CD14-positive monocyte (primary cell): Measurements from ENCODE around the gene ZEB2. TPM values are rescaled to one million over a fixed set of nuclear protein-coding genes. Genes with fewer than 3 reads are reported as not detected.

Experiments used
- DNase-seq, 3 donors: peaks; one replicate each; pipeline ENCODE4 v3.0.0-alpha.2; 2011 to 2022
- H2AFZ ChIP-seq: 2 replicates; pipeline ENCODE4 v1.6.0; 2012; ENCODE audit warnings: mild to moderate bottlenecking, low read depth, low read length, inconsistent platforms; ENCODE audit not compliant: insufficient read depth, poor library complexity, severe bottlenecking
- H3K27ac ChIP-seq, 2 donors: 1 replicate in 1 of 2; 2 replicates in 1 of 2; pipeline ENCODE4 v1.5.1; 2012 to 2013; ENCODE audit warnings: low read length in 2 of 2, control low read depth in 1 of 2, inconsistent platforms in 1 of 2, low read depth in 1 of 2, mild to moderate bottlenecking in 1 of 2
- H3K27me3 ChIP-seq, 2 donors: one replicate each; pipeline versions ENCODE4 v1.6.0 to v1.6.1; 2011 to 2013; ENCODE audit warnings: low read length in 2 of 2; ENCODE audit not compliant: control insufficient read depth in 2 of 2, insufficient read depth in 2 of 2
- H3K36me3 ChIP-seq, 2 donors: replicated peaks in 1 of 2; 1 replicate in 1 of 2; 2 replicates in 1 of 2; pipeline versions ENCODE4 v1.5.1 to v1.6.1; 2012 to 2013; ENCODE audit warnings: low read length in 2 of 2, control low read depth in 1 of 2, inconsistent platforms in 1 of 2, mild to moderate bottlenecking in 1 of 2; ENCODE audit not compliant: insufficient read depth in 2 of 2, control insufficient read depth in 1 of 2
- H3K4me1 ChIP-seq, 2 donors: 1 replicate in 1 of 2; 2 replicates in 1 of 2; pipeline versions ENCODE4 v1.5.1 to v1.6.1; 2012 to 2013; ENCODE audit warnings: low read length in 2 of 2, control low read depth in 1 of 2, inconsistent platforms in 1 of 2, mild to moderate bottlenecking in 1 of 2, moderate library complexity in 1 of 2; ENCODE audit not compliant: insufficient read depth in 2 of 2, control insufficient read depth in 1 of 2
- H3K4me2 ChIP-seq: replicated peaks from 2 replicates; pipeline ENCODE3; 2012; ENCODE audit warnings: low read length, moderate library complexity, mild to moderate bottlenecking; ENCODE audit not compliant: poor library complexity, severe bottlenecking; ENCODE audit errors: extremely low read depth
- H3K4me3 ChIP-seq, 3 experiments: fragments of 200-600 bp in 1 of 3; sonication (generic) in 1 of 3; replicated peaks in 1 of 3; 1 replicate in 2 of 3; 2 replicates in 1 of 3; pipeline ENCODE4 v1.5.1; 2011 to 2013; ENCODE audit warnings: low read length in 3 of 3, mild to moderate bottlenecking in 3 of 3, control low read depth in 2 of 3, low read depth in 2 of 3, inconsistent platforms in 1 of 3, moderate library complexity in 1 of 3
- H3K79me2 ChIP-seq: 2 replicates; pipeline ENCODE4 v1.6.0; 2012; ENCODE audit warnings: mild to moderate bottlenecking, control low read depth, inconsistent platforms, low read length, moderate library complexity; ENCODE audit not compliant: insufficient read depth
- H3K9ac ChIP-seq: 2 replicates; pipeline ENCODE4 v1.6.0; 2017; ENCODE audit warnings: low read length, mild to moderate bottlenecking; ENCODE audit not compliant: insufficient read depth, poor library complexity, severe bottlenecking
- H3K9me3 ChIP-seq, 2 donors: replicated peaks in 1 of 2; 1 replicate in 1 of 2; 2 replicates in 1 of 2; pipeline versions ENCODE4 v1.5.1 to v1.6.1; 2012 to 2013; ENCODE audit warnings: low read length in 2 of 2, control low read depth in 1 of 2; ENCODE audit not compliant: control insufficient read depth in 1 of 2, insufficient read depth in 1 of 2
- H4K20me1 ChIP-seq: 2 replicates; pipeline ENCODE4 v1.6.0; 2012; ENCODE audit warnings: mild to moderate bottlenecking, low read length, control low read depth, moderate library complexity; ENCODE audit not compliant: insufficient read depth
- H3K27ac Mint-ChIP-seq, 7 donors: one replicate each; pipeline ENCODE4 v1.8.0; 2020; ENCODE audit warnings: mild to moderate bottlenecking in 7 of 7, mixed read lengths in 7 of 7, moderate library complexity in 6 of 7, inconsistent platforms in 2 of 7
- H3K27me3 Mint-ChIP-seq, 3 donors: one replicate each; pipeline ENCODE4 v1.8.0; 2021 to 2022; ENCODE audit warnings: low read depth in 3 of 3, mild to moderate bottlenecking in 3 of 3, mixed read lengths in 3 of 3, moderate library complexity in 3 of 3, inconsistent platforms in 1 of 3
- H3K36me3 Mint-ChIP-seq, 2 donors: one replicate each; pipeline ENCODE4 v1.8.0; 2020; ENCODE audit warnings: mixed read lengths in 2 of 2, inconsistent platforms in 1 of 2, mild to moderate bottlenecking in 1 of 2
- H3K4me1 Mint-ChIP-seq: one replicate; pipeline ENCODE4 v1.8.0; 2020; ENCODE audit warnings: mild to moderate bottlenecking, mixed read lengths
- H3K4me3 Mint-ChIP-seq, 2 donors: one replicate each; pipeline ENCODE4 v1.8.0; 2020; ENCODE audit warnings: mild to moderate bottlenecking in 2 of 2, mixed read lengths in 2 of 2, moderate library complexity in 1 of 2
- H3K9me3 Mint-ChIP-seq, 7 donors: one replicate each; pipeline ENCODE4 v1.8.0; 2020 to 2022; ENCODE audit warnings: mixed read lengths in 7 of 7, mild to moderate bottlenecking in 6 of 7, moderate library complexity in 6 of 7, inconsistent platforms in 2 of 7
- CTCF ChIP-seq: fragments of 200-600 bp; IDR thresholded peaks from one replicate; pipeline ENCODE4 v1.8.0; 2022; ENCODE audit warnings: antibody characterized with exemption, mild to moderate bottlenecking
- WGBS: methylation state at CpG from one replicate; pipeline ENCODE4 v1.1.5; 2013; ENCODE audit warnings: missing lambda C conversion rate; ENCODE audit not compliant: insufficient coverage; 5-methylcytosine and 5-hydroxymethylcytosine counted together
- intact Hi-C, 2 donors: fragments of 100-400 bp; cut with micrococcal nuclease; formaldehyde crosslinking; loops; one replicate each; pipeline versions ENCODE4 v1.15.0 to v1.15.1; 2023
- polyA plus RNA-seq, 3 donors: library from polyadenylated mRNA; depleted of rRNA in 1 of 3; unstranded in 2 of 3; stranded (reverse) in 1 of 3; fragments of 300-500 nt in 2 of 3; fragments of >200 nt in 1 of 3; fragmentation: Illumina TruSeq in 2 of 3; gene quantifications; 1 replicate in 2 of 3; 2 replicates in 1 of 3; pipeline ENCODE4 v1.2.3, GENCODE V29; 2012 to 2021

Gene ZEB2
- polyA plus RNA-seq, 3 donors: 76.8 to 325 (median 93.8) TPM

DNA sequence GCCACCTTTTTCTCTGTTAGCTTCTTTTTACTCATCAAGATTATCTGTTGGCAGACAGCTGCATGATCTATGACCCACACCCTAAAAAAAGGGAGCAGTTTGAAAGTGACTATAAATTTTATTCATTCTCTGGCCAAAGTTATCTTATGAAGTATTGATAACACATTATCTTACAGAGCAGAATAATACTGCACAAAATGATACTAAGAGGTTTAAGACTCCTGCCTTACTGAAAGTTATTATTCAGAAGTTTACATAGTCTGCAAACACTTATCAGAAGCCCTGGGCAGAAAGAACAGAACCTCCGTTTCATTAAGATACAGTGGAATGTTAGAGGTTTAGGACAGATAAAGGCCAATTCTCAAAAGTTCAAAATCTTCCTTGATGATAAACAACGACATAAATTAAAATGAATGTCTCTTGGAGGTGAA, 78.2 kb downstream of the ZEB2 start:
- Histone ChIP-seq H2AFZ (no peak overlapping the region), H4K20me1 (peaks cover 100% of the 10 kb centered on the region), H3K4me1 (peaks cover 67 to 96% of the 10 kb centered on the region in 2 donors), H3K9ac (no peak overlapping the region), H3K27ac (peak overlapping the region in 1 of 2 donors; percentile 83), H3K9me3 (no peaks in the 10 kb centered on the region), H3K36me3 (peaks cover 48 to 69% of the 10 kb centered on the region in 2 donors), H3K79me2 (peaks cover 100% of the 10 kb centered on the region), H3K27me3 (no peaks in the 10 kb centered on the region), H3K4me2 (peak overlapping the region; percentile 38), H3K4me3 (no peak overlapping the region)
- peak overlapping the region in 1 of 2 donors; percentile 2 for H3K4me3 Mint-ChIP-seq
- H3K27ac Mint-ChIP-seq: peak overlapping the region; percentile 26 to 96 (median 92)
- intact Hi-C loops: no loop called here
- no peak for TF ChIP-seq CTCF
- peaks cover 62 to 69% of the 10 kb centered on the region in 2 donors for H3K36me3 Mint-ChIP-seq
- no peaks in the 10 kb centered on the region for H3K9me3 Mint-ChIP-seq
- WGBS: no CpG with 5 or more reads among the region's 2 CpGs
- peaks cover 72% of the 10 kb centered on the region for H3K4me1 Mint-ChIP-seq
- no peak for DNase-seq
- peaks cover 0 to 4% (median 0%) of the 10 kb centered on the region in 3 donors for H3K27me3 Mint-ChIP-seq

- Mint-ChIP-seq H3K9me3 (peaks cover 0 to 1% (median 0%) of the 10 kb centered on the region in 7 donors), H3K27me3 (no peaks in the 10 kb centered on the region), H3K27ac (peak overlapping the region in 3 of 7 donors; percentile 22 to 69 (median 42)), H3K4me1 (peaks cover 67% of the 10 kb centered on the region), H3K4me3 (no peak overlapping the region), H3K36me3 (peaks cover 57 to 65% of the 10 kb centered on the region in 2 donors)
- Histone ChIP-seq H3K27ac (peak overlapping the region in 1 of 2 donors; percentile 60), H3K4me3 (no peak overlapping the region), H3K9me3 (no peaks in the 10 kb centered on the region), H4K20me1 (peaks cover 100% of the 10 kb centered on the region), H3K36me3 (peaks cover 41 to 69% of the 10 kb centered on the region in 2 donors), H3K27me3 (no peaks in the 10 kb centered on the region), H2AFZ (no peak overlapping the region), H3K4me1 (peaks cover 57 to 92% of the 10 kb centered on the region in 2 donors), H3K4me2 (no peak overlapping the region), H3K9ac (no peak overlapping the region), H3K79me2 (peaks cover 100% of the 10 kb centered on the region)
- no CpG with 5 or more reads among the region's 1 CpG for WGBS
- DNase-seq: no peak
- TF ChIP-seq CTCF: no peak
- intact Hi-C loops: no loop called here
These were observed 79.9 kb downstream of the ZEB2 start for GRCh38 chr2:144439993-144440392.
